Measurements from ENCODE around the gene TOR1AIP1.
"Not testable (repeated sequence)": the region's sequence is repeated elsewhere in the genome, so short reads cannot be mapped to it uniquely, and the experiment has no call there.

The TOR1AIP1 gene

GRCh38 chr1:179941454-179941853 lies 59.4 kb downstream of the TOR1AIP1 start:
- no peak for DNase-seq

GRCh38 chr1:179950651-179951050 lies 68.6 kb downstream of the TOR1AIP1 start:
- no peak for DNase-seq

- no peak for DNase-seq
These were observed 69.5 kb downstream of the TOR1AIP1 start for GRCh38 chr1:179951383-179952144.

GRCh38 chr1:179952186-179952585 lies 70.1 kb downstream of the TOR1AIP1 start:
- DNase-seq, result no peak

- peak; percentile 57 for DNase-seq
These were observed 71.9 kb downstream of the TOR1AIP1 start for GRCh38 chr1:179953974-179954492.

GRCh38 chr1:179954493-179955286 lies 72.6 kb downstream of the TOR1AIP1 start, which contains the start of gene CEP350:
TSS of gene CEP350 (plus strand) at chr1:179954810. CDS start at chr1:179986182, 31,372 bp downstream.
- peak; percentile 99 for DNase-seq

GRCh38 chr1:179955287-179955680 lies 73.2 kb downstream of the TOR1AIP1 start:
- no peak for DNase-seq

- no peak for DNase-seq
These were observed 73.6 kb downstream of the TOR1AIP1 start for GRCh38 chr1:179955731-179956130.

- no peak for DNase-seq
These were observed 76.3 kb downstream of the TOR1AIP1 start for GRCh38 chr1:179958359-179958758.

- DNase-seq, result not testable (repeated sequence)
These were observed 80.1 kb downstream of the TOR1AIP1 start for GRCh38 chr1:179962168-179962567.

- DNase-seq, result no peak
These were observed 84.5 kb downstream of the TOR1AIP1 start for GRCh38 chr1:179966551-179966950.

- DNase-seq, result no peak
These were observed 86.4 kb downstream of the TOR1AIP1 start for GRCh38 chr1:179968284-179968993.

- no peak for DNase-seq
These were observed 87.2 kb downstream of the TOR1AIP1 start for GRCh38 chr1:179968994-179969919.
